ENCODE results near the gene MRPL38. TPM values are rescaled to one million over a fixed set of nuclear protein-coding genes. Genes with fewer than 3 reads are reported as not detected.
"Not testable (repeated sequence)": the region's sequence is repeated elsewhere in the genome, so short reads cannot be mapped to it uniquely, and the experiment has no call there.

MRPL38 gene
- total RNA-seq, 1 donor from 2014 or later, result 62.1 TPM

DNA sequence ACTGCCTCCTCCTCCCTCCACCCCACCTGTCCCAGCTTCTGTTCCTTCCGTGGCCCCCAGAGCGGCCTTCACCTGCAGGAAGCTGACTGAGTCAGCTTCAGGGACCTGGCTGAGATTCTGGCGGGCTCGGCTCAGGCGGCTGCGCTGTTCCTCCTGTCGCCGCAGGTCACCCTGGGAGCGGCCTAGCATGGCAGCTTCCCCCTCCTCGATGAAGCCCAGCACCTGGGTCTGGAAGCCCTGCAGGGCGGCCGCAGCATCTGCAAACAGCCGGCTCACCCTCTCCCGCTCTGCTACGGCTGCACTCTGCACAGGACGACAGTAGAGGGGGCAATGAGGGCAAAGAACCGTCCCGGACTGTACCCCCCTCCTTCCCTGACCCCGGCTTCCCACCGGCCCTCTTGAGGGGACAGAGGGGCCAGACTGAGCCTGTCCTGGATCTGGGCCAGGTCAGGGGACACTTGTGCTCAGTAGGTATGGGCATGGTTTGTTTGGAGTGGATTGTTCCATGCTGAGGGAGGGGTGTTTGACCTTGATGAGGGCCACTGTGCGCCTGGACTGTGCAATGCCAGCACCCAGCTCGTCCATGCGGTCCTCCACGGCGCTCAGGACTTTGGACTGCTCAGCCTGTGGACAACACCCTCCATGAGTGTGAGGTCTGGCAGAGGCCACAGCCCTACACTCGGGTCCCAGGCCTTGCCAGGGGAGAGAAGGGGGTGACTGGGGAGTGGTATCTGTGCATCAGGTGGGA is 28.3 kb downstream of the MRPL38 start:
- peak; percentile 50 for DNase-seq

DNA sequence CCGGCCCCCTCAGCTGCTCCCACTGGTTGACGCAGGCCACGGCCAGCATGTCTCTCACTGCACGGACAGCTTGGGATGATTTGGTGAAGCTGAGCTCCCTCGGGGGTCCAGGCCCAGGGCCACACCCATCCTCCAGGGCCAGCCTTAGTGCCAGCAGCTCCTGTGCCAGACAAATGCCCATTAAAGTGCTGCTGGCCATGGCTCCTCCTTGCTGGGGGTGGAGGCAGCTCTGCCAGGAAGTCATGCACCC is 28.8 kb downstream of the MRPL38 start:
- DNase-seq, result no peak

DNA sequence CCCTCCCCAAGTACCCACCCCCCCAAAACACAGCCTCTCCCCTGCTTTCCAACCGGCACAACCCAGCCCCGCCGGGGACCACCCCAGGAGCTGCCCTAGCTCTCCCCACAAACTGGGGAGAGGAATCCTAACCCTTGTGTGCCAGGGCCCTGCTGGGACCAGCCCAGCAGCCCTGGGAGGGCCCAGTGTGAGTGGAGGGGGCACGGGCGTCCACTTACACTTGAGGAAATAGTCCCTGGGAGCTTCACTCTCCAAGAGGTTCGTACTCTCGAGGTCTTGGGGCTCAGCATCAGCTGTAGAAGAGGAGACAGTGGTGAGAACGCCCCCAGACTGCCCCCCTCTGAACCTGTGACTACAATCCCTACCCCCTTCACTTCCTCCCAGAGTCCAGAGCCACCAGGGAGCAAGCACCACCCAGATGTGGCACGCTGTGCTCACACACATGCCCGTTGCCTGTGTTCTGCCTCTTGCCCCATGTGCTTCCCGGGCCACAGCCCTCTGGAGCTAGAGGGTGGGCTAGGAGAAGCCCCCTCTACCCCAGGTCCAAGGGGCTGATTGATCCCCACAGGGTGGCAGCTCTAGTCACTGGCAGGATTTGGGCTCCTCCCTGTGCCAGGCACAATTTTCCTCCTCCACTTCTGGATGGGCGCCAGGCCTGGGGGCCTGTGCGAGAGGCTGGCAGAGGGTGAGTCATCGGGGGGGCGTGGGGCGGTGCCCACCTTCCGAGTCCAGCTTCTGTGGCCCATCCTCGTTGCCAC is 29.3 kb downstream of the MRPL38 start:
- DNase-seq, result peak; percentile 85

DNA sequence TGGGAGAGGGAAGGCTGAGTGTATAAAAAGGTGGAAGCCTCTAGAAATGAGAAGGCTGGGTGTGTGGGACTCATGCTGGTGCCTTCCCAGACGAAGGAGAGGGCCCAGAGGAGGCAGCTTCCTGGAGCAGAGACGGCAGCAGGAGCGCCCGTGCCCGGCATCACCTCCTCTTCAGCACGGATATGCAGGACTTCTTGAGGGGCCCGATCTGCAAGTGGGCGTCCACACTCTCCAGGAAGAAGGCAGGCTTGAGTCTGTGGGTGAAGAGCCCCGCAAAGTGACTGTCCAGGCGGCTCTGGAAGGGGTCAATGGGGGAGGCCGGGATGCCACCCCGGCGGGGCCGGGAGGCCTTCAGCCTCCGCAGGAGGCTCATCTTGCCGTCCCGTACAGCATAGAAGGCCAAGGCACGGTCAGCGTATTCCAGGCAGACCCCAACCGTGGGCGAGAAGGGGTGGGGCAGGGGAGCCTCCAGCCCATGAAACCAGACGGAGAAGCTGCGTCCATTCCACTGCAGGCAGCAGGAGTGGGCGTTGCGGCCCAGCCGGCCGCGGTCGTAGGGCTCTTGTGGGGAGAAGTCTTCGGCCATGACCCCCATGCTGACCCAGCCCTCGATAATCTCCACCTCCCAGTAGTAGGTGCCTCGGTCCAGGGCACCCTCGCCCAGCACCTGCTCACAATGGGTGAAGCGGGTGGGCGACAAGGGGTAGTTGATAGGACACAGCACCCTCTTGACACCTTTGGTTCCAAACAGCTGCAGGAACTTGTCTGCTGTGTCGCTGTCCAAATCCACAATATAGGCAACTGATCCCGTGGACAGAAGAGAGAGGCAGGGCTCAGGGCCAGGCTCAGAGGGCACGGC is 30.1 kb downstream of the MRPL38 start:
- no peak for DNase-seq

DNA sequence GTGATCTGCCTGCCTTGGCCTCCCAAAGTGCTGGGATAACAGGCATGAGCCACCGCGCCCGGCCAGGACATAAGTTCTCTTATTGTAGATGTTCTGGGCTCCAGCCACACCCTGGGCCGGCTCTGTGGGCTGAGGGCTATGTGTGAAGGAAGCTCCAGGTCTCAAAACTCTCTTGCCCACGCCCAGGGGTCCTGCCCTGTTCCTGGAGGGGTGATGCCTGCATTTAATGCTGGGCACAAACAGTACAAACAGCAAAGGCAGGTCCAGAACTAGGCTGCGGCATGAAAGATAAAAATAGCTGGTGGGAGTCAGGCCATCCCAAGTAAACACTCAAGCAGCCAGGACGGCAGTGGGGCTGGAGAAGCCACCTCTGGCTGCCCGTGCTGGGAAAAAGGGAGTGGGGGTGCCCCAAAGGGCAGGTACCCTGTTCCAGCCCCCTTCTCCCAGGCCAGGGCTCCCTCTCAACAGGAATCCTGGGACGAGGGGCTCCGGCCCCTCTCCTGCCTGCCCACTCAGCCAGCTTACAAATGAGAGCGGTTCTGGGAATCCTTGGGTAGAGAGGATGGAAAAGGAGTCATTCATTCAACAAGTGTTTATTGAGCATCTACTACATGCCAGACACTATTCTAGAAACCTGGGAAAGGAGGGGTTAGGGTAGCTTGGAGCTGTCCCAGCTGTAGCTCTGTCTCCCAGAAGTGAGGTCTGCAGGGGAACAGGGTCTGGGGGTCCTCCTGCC is 30.9 kb downstream of the MRPL38 start:
- DNase-seq, result no peak

DNA sequence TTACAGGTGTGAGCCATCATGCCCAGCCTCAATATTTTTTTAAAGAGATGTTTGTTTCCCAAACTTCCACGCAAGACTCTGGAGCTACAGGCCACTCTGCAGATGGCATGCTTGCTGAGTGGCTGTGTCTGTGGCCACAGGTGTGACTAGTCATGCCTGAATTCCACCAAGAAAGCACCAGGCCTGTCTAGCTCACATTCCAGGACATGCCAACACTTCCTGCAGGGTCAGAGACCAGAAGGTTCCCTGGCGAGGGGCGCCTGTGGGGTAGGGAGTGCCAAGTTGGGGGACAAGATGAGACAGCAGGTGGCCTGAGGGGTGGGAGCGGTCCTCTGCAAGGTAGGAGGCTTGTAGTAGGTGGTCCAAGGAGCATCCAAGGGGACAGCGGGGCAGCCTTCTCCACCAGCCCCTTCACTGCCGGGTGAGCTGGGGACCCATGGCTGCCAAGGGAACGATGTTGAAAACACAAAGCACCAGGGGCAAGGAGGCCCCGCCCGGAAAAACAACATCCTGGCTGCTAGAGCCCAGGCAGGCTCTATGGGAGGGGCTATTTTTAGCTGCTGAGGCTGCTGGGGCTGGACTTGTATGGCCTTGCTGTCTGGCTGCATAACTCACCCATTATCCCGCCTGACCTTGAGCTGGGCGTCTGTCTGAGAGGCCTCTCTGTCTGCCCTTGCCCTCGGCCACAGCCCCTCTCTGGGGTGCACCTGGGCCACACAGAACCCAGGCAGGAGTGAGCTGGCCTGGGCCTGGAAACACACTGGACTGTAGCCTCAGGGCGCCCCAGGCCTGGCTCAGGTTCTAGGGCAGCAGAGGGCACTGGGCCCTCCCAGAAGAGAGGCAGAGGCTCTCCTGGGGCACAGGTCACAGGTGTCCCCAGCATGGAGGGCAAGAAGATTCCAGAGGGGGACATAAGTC is 32.0 kb downstream of the MRPL38 start:
- DNase-seq, result peak; percentile 83

DNA sequence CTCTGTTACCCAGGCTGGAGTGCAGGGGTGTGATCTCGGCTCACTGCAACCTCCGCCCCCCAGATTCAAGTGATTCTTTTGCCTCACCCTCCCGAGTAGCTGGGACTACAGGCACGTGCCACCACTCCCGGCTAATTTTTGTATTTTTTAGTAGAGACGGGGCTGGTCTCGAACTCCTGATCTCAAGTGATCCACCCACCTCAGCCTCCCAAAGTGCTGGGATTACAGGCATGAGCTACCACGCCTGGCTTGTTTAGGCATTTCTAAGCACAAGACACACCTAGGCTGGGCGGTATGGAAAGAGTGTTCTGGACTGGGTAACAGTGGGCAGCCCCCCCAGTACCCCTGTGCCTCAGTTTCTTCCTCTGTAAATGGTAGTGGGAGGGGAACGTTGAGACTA is 34.5 kb downstream of the MRPL38 start:
- DNase-seq, result not testable (repeated sequence)

DNA sequence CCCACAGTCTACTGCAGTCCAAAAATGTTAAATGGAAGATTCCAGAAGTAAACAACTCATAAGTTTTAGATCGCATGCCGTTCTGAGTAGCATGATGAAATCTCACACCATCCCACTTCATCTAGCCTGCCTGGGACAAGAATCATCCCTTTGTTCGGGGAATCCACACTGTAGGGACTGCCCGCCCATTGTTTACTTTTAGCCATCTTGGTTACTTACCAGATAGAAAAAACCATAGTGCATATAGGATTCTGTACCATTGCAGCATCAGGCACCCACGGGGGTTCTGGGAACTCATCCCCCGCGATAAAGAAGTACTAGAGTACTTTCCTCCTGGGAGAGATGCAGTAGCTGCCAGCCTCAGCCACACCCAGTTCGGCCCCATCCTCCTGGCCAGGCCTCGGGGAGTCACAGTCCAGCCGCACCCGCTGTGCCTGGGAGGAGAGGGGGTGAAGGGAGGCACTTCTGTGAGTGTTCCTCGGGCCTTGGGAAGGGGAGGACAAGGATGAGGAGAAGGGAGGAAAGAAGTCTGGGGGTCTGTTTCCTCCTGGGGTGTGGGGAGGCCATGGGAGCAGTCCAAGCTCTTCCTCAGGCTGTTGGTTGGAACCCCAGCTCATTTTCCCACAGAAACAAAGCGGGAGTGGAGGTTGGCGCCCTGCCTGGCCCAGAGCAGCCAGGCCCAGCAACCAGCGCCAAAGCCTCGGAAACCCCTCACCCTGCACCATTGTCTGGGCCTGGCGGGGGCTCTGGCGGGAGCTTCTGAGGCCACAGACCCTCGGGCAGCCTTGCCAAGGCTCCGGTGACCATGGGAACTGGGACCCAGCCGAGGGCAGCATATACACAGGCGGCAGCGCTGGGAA is 35.2 kb downstream of the MRPL38 start:
- peak; percentile 72 for DNase-seq

DNA sequence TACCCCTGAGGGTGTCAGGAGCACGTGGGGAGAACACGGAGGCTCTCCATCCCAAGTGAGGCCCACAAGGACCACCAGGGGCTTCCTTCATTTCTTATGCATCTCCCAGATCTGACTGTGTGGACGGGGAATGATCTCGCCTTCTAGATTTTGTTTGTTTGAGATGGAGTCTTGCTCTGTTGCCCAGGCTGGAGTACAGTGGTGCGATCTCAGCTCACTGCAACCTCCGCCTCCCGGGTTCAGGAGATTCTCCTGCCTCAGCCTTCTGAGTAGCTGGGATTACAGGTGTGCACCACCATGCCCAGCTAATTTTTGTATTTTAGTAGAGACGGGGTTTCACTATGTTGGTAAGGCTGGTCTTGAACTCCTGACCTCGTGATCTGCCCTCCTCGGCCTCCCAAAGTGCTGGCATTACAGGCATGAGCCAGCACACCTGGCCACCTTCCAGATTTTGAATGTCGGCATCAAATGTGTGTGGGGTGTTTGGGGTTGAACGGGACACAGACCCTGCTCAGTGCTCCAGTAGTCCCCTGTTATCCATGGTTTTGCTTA is 35.9 kb downstream of the MRPL38 start:
- not testable (repeated sequence) for DNase-seq

DNA sequence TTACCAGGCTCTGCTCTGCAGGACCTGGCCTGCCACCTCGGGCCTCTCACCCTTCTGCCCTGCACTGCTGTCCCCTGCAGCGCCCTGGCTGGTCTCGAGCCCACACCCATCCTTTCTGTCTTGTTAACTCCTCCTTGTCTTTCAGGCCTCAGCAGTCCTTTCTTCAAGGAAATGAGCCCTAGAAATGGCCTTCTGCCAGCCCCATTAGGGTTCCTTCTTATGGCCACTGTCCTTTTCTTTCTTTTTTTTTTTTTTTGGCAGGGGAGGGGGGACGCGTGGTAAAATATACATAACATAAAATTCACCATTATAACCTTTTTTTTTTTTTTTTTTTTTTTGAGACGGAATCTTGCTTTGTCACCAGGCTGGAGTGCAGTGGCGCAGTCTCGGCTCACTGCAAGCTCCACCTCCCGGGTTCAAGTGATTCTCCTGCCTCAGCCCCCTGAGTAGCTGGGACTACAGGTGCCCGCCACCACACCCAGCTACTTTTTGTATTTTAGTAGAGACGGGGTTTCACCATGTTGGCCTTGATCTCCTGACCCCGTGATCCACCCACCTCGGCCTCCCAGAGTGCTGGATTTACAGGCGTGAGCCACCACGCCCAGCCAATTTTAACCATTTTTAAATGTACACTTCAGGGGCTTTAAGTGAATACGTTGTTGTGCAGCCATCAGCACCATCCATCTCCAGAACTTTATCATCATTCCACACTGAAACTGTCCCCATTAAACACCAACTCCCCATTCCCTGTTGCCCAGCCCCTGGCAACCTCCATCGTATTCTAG is 39.1 kb downstream of the MRPL38 start:
- DNase-seq, result not testable (repeated sequence)

DNA sequence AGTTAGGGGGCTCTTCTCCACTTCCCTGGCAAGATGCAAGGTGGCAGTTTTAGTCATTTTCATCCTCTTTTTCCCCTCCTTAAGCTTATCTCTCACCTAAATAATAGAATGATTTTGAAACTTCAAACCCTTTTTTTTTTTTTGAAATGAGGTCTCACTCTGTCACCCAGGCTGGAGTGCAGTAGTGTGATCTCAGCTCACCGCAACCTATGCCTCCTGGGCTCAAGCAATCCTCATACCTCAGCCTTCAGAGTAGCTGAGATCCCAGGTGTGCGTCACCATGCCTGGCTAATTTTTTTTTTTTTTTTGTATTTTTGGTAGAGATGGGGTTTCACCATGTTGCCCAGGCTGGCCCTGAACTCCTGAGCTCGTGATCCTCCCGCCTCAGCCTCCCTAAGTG is 39.8 kb downstream of the MRPL38 start:
- DNase-seq, result not testable (repeated sequence)

DNA sequence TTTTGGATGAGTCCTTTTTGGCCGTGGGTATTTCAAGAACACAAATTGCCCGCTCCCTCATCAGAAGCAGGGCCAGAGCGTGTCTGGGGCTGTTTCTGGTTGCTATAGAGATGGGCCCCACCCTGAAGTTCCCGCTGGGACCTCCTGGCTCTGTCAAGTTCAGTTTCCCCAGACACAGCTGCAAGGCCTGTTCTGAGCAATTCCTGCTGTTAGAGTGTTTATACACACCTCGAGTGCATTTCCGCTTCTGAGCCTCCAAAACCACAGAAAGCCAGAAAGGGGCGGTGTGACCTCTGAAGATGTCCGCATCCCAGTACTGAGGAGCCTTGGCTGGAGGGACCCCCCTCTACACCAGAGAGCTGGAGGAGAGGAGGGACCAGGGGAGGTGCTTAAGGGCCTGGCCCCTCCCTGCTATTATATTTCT is 40.2 kb downstream of the MRPL38 start:
- DNase-seq, result peak; percentile 96

DNA sequence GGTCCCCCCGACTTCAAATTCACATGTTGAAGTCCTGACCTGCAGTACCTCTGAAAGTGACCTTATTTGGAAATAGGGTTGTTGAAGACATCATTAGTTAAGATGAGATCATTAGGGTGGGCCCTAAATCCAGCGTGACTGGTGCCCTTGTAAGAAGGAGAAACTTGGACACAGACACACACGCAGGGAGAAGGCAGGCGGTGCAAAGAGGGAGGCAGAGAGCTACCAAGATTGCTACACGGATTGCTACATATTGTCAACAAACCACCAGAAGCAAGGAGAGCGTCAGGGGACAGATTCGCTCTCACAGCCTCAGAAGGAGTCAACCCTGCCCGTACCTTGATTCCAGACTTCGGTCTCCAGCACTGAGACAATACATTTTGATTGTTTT is 42.8 kb downstream of the MRPL38 start:
- no peak for DNase-seq

DNA sequence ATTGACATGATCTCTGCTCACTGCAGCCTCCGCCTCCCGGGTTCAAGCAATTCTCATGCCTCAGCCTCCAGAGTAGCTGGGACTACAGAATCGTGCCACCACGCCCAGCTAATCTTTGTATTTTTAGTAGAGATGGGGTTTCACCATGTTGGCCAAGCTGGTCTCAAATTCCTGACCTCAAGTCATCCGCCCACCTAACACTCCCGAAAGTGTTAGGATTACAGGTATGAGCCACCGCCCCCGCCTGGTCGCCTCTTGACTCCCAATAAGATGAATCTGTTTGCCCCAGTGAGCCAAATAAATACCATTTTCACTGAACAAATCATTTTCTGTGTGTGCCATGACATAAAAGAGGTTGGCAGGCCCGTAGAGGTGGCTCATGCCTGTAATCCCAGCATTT is 45.3 kb downstream of the MRPL38 start:
- DNase-seq, result not testable (repeated sequence)

DNA sequence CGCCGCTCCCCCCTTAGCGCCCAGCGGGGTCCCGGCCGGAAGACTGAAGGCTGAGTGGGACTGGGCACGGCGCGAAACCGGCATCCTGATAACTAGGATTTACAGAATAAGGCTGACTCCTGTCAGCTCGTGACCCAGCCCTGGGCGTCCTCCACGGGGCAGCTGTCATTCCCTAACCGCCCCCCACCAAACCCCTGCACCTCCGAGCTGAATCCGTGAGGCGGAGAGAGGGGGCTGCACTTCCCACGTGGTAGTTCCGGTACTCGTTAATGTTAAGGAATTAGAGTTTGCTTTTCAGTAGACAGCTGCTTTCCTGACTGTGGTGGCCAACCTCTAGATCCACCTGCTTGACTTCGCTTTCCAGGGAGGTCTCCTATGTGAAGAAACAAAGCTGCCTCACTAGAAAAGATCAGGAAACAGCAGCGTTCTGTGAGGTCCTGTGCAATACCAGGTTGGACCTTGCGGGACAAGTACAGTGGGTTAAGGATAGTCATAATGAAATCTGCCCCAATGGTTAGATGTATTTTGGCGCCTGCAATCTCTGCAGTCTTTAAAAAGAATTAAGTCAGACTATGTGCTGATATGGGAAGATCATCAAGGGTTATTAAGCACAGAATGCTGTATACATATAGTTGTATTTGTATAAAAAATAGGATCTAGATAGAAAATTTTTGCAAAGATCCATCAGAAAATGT is 48.5 kb downstream of the MRPL38 start:
- peak; percentile 56 for DNase-seq

DNA sequence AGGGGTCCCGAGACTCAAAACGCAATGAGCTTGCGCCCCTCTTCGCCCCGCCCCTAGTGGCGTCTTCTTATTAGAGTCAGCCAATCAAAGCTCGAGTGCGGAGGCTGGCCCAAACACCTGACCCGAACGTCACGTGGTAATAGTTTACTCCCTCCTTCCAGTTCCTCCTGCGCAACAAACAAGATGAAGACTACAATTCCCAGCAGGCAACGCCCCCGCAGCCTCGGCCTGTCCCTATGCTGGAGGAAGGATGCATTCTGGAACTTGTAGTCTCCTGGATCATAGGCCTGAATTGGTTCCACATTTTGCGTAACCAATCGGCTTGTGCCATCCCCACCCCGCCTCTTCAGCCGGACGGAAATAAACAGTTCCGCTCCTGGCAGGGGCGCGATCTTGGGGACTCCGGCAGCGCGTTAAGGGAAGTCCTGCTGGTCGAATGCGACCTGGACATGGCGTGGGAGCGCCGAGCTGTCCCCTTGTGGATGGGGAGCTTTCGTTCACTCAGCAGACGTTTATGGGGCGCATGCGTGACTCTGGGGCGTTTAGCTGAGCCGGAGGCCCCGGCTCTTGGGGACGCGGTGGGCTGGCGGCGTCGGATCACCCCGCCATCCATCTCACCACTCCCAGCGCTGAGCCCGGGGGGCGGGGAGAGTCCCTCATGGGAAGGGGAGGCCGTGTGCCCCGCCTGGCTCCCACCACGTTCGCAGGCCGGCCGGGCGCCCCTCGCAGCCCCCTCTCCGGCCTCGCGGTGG is 49.2 kb downstream of the MRPL38 start, which contains the start of gene WBP2:
TSS of gene WBP2 (minus strand) at position 26 of the 752 bp plus-strand sequence. CDS start 38 bp downstream, outside the sequence.
- DNase-seq, result peak; percentile 100

DNA sequence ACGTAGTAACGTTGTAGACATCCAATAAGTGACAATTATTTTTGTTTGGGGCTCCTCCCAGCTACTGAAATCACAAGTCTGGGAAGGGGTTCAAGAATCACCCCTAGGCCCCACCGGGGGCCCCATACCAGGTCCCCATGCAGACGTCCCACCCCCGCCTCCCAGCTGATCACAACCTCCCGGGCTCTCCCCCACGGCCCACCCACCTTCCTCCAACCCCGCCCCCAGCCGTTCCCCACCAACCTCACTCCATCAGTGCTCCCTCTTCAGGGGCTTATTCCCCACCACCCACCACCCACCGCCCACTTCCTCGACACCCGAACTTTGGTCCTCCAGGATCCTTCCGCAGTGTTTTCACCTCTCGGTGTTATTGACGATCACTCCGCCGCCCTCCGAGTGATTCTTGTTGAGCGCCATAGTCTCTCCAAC is 49.8 kb downstream of the MRPL38 start:
- no peak for DNase-seq

Measured in tongue (tissue), 2 donors.